ENCODE data around the gene SENP6.
"Not testable (repeated sequence)": the region's sequence is repeated elsewhere in the genome, so short reads cannot be mapped to it uniquely, and the experiment has no call there.

SENP6 gene

GRCh38 chr6:75608304-75608703 lies 6.6 kb downstream of the SENP6 start:
- DNase-seq (ENCODE audit: low read depth) = no peak

GRCh38 chr6:75608956-75609533 lies 7.4 kb downstream of the SENP6 start:
- no peak for DNase-seq (ENCODE audit: low read depth)

- peak; percentile 54 for DNase-seq (ENCODE audit: low read depth)
Observed at GRCh38 chr6:75609639-75610590, 8.2 kb downstream of the SENP6 start.

GRCh38 chr6:75611011-75611701 lies 9.5 kb downstream of the SENP6 start:
- no peak for DNase-seq (ENCODE audit: low read depth)

- DNase-seq (ENCODE audit: low read depth) = peak; percentile 40
Observed at GRCh38 chr6:75611702-75612375, 10.2 kb downstream of the SENP6 start.

GRCh38 chr6:75612434-75612833 lies 10.8 kb downstream of the SENP6 start:
- no peak for DNase-seq (ENCODE audit: low read depth)

GRCh38 chr6:75613056-75613501 lies 11.4 kb downstream of the SENP6 start:
- DNase-seq (ENCODE audit: low read depth) = no peak

- no peak for DNase-seq (ENCODE audit: low read depth)
Observed at GRCh38 chr6:75618437-75618836, 16.8 kb downstream of the SENP6 start.

- DNase-seq (ENCODE audit: low read depth) = no peak
Observed at GRCh38 chr6:75619230-75619899, 17.7 kb downstream of the SENP6 start.

DNA sequence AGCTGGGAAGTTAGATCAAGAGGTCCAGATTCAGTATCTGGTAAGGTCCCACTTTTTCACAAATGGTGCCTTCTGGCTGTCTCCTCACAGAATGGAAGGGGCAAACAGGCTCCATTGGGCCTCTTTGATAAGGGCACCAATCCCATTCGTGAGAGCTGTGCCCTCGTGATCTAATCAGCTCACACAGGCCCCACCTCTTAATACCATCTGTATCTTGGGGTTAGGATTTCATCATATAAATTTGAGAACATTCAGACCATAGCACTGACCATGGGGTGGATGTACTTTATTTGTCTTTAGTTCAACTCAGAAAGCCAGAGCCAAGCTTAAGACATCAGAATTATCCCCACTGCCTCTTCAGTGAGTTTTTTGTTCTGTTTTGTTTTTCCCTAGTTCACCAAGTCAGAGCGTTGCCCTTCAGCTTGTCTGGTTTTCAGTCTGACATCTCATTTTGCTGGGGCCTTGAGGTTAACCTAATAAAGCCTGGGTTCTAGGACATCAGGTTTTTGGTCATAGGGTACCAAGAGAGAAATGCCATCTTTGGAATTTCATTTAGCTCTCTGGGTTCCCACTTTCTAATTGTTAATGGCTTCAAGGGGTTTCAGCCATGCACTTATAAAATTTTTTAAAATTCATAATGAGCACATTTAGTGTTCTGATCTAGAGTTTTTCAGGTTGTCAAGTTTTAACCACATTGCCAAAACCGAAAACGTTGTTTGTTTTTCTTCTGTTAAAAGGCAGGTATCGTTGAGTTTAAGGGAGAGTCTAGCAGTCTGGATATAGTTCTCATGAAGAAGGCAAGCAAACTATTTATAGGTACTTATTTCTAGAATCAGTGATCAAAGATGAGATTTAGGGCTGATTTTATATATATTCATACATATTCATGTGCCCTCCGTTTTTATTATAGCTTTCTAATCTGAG lies 19.0 kb downstream of the SENP6 start:
- peak; percentile 51 for DNase-seq (ENCODE audit: low read depth)

- DNase-seq (ENCODE audit: low read depth) = no peak
Observed at GRCh38 chr6:75621846-75622245, 20.2 kb downstream of the SENP6 start.

GRCh38 chr6:75623491-75623890 lies 21.8 kb downstream of the SENP6 start:
- DNase-seq (ENCODE audit: low read depth) = no peak

DNA sequence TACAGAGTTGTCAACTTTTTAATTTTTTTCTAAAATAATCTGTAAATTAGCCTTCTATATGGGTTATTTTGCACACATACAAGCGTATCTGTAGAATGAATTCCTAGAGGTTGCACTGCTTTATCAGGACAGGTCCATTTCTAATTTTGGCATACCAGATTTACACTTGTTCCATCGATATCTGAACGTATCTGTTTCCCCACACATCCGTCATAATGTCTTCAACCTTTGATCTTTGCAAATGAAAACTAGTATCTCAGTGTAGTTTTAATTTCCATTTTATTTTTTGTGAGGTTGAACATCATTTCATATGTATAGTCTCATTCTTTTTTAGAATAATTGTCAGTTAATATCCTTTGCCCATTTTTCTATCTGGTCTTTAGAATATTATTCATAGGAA lies 22.7 kb downstream of the SENP6 start:
- no peak for DNase-seq (ENCODE audit: low read depth)

DNA sequence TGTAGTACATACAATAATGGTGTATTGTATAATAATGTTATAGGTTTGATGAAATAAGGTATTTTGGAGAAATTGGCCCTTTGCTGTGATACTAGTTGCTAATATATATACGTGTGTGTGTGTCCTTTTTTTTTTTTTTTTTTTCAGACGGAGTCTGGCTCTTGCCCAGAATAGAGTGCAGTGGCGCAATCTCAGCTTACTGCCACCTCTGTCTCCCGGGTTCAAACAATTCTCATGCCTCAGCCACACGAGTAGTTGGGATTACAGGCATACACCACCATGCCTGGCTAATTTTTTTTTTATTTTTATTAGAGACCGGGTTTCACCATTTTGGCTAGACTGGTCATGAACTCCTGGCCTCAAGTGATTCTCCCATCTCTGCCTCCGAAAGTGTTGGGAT lies 23.3 kb downstream of the SENP6 start:
- DNase-seq (ENCODE audit: low read depth) = no peak

- no peak for DNase-seq (ENCODE audit: low read depth)
Observed at GRCh38 chr6:75626561-75626960, 24.9 kb downstream of the SENP6 start.

DNA sequence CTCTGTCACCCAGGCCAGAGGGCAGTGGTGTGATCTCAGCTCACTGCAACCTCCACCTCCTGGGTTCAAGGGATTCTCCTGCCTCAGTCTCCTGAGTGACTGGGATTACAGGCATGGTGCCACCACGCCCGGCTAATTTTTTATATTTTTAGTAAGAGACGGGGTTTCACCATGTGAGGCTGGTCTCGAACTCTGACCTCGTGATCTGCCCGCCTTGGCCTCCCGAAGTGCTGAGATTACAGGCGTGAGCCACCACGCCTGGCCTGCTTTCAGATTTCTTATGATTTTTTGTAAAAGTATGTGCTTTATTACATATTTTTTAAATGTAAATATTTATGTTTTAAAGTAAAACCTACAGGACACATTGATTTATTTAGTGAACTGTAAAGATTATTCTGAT lies 26.0 kb downstream of the SENP6 start:
- not testable (repeated sequence) for DNase-seq (ENCODE audit: low read depth)

DNA sequence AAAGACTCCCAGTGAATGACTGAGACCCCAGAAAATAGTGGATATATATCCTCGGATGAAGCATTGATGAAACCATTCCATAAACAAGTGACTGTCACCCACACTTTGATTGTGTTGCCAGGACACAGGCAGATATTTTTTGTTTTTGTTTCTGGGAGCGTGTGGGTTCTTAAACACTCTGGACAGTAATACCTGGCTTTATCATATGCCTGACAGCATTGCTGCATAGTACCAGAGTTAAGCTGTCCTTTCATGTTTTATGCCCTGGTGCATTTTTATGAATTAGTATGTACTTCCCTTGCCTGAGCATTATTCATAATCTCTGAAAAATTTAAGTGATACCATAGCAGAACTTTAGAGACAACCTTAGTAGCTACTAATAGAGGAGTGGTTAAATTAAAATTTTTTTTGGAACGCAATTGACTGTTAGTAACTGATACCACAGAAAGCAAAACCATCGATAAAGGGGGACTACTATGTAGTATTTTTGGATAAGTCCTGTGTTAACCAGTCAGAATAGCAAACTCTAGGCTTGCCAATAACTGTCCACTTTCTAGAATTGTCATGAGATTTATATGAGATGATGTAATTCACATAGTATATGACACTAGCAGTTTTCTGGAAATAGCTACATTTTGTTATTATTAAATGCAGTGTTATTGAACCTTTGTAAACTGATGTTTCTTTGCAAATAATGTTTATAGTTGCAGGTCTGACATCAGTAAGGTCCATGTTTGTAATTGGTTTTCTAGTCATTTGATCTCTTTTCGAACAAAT lies 30.4 kb downstream of the SENP6 start:
- DNase-seq (ENCODE audit: low read depth) = no peak

DNA sequence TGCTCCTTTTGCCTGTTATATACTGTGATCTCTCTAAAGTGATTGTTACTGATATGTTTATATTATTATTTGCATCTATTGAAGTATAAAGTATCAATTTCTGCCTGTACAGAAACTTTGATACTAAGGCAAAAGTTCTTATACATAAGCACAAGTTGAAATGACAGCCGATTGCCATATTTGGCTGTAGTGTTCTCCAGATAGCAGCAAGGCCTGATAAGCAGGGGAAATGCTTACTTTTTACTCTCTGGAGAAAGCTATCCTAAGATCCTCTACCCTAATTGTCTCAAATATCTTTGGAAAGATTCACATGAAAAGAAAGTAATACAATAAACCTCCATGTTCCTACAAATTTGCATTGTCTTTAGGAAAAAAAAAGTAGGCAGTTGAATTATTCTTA lies 31.4 kb downstream of the SENP6 start:
- DNase-seq (ENCODE audit: low read depth) = no peak

DNA sequence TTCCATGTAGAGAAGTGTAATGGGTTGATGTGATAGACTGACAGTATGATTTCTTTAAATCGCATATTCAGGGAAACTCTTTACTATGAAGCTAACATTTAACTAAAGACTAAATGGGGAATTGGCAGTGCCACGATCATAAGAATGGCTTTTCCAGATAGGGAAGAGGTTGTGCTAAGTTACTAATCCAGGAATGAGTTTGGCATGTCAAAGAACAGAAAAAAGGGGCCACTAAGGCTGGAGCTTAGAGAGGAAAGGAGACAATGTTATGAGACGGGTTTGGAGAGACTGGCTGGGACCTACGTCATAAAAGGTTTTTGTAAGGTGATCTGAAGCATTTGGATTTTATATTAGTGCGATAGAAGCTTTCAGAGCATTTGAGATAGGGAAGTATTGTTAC lies 40.6 kb downstream of the SENP6 start:
- DNase-seq (ENCODE audit: low read depth) = no peak

- no peak for DNase-seq (ENCODE audit: low read depth)
Observed at GRCh38 chr6:75643173-75643572, 41.5 kb downstream of the SENP6 start.

All from iris pigment epithelial cell (primary cell).